ENCODE results near the gene PCDH9.

PCDH9 gene

DNA sequence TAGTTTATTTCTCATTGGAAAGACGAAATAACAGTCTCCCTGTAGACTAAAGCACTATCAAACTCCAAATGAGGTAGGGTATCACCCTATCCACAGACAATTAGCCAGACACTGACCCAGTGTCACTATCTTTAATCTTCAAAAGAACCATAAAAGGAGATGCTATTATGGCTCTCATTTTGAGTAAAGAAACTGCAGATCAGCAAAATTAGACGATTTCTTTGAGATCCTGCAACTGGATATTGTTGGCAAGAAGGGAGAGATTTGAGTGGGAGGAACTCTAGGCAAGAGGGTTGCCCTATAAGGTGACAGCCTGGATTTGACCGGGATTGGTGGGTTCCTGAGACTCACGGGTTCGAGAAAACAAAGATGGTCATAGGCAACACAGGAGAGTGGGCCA lies 71.2 kb downstream of the PCDH9 start:
- no peak for DNase-seq (ENCODE audit: low read depth)

DNA sequence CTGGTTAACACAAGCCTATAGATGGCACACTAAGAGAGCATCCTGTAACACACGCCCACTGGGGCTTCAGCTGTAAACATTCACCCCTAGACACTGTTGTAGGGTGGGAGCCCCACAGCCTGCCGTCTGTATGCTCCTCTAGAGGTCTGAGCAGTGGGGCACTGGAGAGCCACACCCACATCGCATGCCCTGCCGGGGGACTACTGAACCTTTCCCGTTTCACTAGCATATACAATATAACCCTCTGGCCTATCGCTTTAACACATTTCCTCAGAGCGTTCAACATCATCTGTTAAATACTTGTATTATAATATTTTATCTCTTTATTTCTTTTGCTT lies 73.4 kb downstream of the PCDH9 start:
- DNase-seq (ENCODE audit: low read depth), result no peak

DNA sequence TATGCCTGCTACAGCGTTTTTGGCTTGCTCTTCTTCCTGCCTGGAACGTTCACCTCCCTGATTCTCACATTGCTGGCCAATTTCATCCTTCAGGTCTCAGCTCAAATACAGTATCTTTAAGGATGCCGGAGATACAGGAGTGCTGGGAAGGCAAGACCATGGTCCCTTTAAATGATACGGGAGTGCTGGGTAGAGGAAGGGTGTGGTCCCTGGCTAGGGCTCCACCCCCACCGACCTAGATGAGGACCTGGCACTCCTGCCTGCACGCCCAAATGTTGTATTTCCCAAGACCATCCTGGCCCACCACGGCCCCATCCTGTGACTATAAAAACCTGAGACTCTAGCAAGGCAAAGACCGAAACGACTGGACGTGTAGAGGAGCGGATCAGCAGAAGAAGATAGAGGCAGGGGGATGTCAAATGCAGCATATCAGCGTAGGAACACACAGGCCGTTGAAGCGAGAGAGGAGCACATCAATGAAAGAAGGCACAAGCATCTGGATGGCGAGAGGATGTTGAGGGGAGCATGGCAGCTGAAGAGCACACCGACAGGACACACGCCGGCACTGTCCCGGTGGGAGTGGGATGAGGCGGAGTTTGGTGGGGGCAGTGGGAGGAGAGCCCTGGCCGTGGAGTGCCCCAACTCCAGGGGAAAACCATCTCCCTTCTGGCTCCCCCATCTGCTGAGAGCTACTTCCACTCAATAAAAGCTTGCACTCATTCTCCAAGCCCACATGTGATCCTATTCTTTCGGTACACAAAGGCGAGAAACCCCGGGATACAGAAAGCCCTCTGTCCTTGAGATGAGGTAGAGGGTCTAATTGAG lies 74.0 kb downstream of the PCDH9 start:
- no peak for DNase-seq (ENCODE audit: low read depth)

DNA sequence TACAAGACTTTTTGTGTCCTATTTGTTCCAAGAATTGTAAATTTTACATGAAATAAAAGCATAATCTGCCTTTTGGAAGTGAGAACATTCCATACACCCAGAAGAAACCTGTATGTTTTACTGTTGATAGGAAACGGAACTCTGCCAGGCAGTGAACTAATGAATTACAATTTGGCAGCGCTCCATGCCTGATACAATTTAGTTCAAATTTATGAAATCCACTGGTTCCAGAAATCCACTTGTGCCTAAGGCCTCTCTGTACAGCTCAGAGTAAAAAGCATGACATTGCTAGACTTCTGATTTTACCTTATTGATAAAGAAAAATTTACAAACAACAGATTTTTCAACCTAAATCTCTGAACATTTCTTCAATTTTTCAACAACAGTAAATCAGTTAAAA lies 78.1 kb downstream of the PCDH9 start:
- DNase-seq (ENCODE audit: low read depth), result no peak

DNA sequence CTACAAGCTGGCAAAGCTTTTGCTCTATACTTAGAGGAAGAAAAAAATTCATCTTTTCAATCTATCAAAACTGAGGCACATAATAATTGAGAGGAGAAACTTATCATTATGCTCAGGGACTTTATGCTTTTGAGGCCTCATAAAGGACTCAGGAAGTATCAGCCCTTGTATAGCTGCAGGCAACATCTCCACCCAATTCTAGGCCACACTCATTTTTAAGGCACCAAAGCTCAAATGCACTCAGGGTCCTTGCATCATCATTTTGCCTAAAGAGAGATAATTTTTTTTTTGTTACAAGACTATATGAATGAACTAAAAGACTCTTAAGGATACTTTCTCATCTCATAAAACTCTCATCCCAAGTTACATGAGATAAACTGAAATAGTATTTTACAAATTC lies 78.5 kb downstream of the PCDH9 start:
- DNase-seq (ENCODE audit: low read depth), result no peak

DNA sequence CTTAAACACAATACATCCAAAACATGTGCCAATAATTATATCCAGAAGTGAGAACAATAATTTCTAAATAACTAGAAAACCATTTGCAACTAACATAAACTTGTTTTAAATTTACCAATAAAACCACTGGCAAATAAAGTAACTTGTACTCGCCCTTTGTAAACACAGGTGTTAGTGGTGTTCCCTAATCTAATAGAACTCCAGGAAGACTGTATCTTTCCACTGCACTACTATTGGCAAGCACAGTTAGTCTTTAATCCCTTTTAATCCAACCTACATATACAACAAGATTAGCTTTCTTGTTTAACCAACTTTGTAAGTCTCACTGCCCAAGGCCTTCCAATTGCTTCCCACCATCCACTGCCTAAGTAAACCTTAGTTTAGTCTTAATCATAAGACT lies 79.5 kb downstream of the PCDH9 start:
- DNase-seq (ENCODE audit: low read depth), result no peak

DNA sequence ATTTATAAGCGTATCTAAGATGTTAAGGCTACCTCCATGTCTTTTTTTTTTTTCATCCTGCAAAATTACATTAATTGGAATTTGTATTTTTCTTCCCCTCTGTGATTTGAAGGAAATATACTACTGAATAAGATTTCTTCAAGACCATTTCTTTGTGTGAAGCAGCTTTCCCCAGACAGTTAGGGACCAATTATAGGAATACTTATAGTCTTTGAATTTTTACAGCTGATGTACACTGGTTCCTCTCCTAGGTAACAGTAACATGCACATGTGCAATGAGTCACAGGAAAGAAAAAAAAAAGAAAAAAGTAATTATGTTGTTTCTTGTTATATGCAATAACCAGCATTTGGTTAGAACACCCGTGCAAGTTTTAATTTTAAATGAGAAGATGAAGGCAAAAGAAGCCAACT lies 82.0 kb downstream of the PCDH9 start:
- DNase-seq (ENCODE audit: low read depth), result peak; percentile 26

DNA sequence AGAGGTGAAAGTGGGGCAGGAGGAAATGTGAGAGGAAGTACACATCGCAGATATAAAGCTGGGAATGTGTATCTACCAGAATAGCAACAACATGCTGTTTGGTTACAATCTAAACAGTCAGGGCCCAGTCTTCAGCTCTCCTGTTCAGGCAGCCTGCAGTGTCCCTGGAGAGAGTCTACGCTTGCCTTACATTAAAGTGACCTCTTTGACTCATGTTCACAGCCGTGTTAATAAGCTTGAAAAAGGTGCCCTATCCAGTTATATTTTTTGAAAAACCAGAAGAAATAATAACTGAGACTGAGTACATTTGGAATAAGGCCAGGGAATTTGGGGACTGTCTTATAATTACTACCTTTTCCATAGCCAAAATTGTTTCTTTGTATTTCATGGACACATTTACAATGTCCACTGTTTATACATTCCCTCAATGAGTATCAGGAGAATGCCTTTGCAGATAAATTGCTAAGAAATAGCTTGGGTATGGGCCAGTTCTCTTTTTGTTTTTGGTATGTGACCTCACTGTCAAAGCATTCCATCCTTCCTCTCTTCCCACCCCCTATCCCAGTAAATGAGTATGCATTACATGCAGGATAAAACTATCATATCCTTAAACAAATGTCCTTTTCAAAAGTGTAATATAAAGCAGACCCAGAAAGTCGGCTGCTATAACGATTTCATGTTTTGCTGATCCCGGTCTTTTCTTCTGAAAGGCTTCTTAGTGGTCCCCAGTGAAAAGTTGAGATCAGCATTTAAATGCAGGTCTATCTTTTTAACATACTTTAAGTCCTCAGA lies 82.6 kb downstream of the PCDH9 start:
- peak; percentile 63 for DNase-seq (ENCODE audit: low read depth)

DNA sequence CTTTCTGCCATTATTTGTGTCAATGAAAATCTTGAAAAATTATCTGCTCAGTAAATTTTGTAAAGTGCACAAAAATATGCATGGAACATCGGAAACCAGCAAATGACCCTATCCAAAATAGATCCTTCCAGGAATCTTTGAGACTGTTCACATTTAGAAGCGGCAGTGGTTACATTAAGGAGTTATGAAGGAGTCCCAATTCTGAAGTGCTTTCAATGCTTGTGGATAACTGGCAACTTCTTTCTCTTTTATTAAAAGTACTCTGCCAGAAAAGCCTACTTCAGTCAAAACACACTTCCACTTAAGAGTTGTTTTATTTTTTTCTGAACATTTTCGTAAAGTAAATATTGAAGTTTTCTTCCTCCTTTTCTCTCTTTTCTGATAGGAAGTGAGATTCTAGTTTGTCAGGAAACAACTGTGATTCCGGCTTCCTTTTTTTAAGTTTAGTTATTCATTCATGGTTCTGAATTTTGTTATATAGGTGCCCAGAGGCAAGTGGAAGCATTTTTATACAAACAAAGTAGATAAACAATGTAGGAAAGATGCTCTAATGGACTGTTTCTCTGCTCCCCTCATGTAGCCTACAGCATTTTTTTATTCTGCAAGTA lies 83.5 kb downstream of the PCDH9 start:
- DNase-seq (ENCODE audit: low read depth), result no peak

DNA sequence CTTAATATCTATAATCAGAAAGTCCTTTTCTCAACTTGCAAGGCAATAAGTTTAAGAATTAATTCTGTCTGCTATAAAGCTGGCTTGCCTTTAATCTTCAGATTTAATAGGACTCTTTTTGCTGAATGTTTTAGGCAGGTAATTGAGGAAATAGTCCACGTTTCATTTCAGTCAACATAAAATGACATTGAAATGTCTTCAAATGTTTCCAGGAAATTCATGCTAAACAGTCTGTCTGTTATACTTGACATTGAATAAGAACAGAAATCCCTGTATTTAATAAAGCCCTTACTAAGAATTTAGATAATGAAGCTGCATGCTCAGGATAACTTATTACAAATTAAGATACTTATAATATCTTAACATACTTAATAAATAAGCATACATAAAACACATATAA lies 84.2 kb downstream of the PCDH9 start:
- no peak for DNase-seq (ENCODE audit: low read depth)

DNA sequence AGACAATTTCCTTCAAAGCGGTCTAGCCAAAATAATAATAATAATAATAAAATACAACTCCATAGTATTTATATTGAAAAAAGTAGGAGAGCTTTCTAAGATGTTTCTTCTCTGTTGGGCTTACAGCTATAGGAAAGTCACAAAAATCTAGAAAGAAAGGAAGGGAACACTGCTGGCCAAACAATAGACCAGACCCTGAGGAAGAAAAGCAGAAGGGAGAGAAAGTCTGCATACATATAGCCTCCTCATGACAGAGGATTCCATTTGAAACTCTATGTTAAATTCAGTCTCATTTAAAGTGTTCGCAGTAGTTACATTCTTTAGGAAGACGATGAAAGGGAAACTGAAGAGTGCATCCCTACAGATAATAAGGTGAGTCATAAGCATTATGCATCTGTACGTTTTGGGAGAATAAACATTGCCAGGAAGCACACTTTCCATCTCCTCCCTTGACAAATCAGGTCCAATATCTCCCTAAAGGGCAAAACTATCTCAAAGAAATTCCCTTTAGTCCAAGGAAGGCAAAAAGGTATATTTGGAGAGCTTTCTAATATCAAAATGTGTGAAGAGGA lies 86.5 kb downstream of the PCDH9 start:
- no peak for DNase-seq (ENCODE audit: low read depth)

DNA sequence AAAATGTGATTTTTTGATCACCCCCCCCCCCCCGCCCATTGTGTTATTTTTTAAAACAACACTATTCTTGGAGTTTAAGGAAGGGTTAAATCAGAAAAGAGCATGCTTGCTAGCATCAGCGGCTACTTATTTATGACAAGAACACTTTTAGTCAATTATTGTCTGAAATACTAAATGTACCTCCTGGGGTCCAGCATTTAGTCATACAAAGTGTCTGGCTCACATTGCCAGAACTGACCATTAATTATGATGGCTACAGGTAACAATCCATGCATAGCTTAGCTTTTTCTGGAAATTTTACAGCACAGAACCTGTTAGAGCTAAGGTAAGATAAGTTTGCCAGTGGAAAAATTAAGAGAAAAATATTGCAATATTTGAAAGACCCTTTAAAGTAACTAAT lies 90.1 kb downstream of the PCDH9 start:
- no peak for DNase-seq (ENCODE audit: low read depth)

DNA sequence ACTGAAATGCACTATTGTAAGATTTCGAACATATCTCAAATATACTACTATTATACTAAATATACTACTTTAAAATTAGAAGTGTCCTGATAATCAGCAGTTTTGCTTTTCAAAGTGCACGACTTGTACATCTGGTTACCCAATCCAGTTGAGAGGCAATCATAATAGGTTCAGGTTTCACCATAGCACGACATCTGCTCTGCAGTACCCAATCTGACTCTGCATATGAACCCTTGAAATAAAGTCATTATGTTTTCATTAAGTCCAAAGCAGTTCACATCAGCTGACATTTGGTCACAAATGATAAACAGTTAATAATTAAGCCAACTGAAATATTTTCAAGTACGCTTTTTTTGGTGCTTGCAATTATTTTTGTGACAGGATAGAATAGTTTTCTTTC lies 90.6 kb downstream of the PCDH9 start:
- DNase-seq (ENCODE audit: low read depth), result no peak

DNA sequence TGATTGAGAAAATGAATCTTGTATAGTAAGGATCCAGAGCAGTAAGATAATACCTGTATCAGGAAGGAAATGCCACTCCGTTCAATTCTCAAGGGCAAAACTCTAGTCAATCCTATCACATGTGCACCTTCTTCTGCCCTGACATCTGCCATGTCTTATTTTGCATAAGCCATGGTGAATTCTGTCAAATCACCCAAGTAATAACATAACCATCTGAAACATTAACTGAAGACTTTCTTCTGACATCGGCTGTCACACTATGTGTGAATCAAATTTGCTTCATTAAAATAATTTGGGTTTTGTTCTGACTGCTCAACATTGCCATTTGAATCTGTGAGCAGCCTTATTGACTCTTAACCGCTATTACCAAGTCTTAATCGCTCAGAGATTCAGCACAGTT lies 91.2 kb downstream of the PCDH9 start:
- no peak for DNase-seq (ENCODE audit: low read depth)

DNA sequence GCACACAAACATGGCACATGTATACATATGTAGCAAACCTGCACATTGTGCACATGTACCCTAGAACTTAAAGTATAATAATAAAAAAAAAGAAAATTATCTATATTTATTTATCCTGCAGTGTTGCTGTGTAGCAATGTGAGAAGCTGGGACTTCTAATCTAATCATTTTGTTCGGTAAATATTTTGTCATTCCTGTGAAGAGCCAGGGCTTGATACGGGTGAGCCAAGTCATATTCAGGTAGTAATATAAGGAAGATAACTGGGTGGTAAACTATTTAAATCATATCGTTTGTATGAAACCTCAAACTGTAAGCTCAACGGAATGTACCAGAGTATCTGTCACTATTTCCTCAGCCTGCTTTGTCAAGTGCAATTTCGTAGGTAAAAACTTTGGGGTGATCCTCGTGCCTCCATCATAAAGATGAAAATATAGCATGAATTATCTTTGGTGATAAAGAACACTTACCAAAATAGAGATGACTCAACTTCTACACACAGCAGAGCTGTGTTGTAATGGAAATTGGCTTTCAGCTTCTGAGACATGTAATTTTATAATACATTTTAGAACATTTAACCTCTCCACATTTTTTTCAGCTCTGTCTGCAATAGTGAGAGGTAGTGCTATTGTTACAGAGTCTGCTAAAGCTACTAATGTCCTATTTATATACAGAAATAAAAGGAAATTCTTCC lies 92.9 kb downstream of the PCDH9 start:
- no peak for DNase-seq (ENCODE audit: low read depth)

DNA sequence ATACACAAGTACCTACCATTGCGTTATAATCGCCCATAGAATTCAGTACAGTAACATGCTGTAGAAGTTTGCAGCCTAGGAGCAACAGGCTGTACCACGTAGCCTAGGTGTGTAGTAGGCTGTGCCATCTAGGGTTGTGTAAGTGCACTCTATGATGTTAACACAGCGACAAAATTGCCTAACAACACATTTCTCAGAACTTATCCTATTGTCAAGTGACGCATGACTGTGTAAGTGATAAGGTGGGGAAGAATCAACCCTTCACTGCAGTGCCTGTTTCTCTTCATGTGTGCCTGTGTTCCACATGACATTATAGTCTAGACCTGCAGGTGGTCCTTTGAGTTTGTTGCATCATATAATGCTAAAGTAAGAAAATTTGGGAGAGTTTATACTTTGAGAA lies 94.0 kb downstream of the PCDH9 start:
- no peak for DNase-seq (ENCODE audit: low read depth)

DNA sequence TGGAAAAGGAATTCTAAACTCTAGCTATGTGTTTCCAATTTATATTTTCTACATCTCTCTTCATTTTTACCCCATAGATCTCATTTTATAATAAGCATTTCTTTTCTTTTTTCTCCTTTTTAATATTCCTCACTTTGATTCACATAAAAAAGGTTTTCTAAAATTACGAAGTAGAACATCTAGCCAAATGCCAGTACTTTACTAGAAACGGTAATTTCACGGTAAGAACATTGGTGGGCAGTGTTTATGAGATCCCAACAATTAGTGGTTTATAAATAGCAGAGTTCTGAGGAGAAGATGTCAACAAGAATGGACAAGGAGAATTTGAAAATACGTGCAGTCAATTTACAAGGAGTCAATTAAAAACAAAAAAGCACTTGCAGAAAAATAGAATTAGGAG lies 94.8 kb downstream of the PCDH9 start:
- no peak for DNase-seq (ENCODE audit: low read depth)

DNA sequence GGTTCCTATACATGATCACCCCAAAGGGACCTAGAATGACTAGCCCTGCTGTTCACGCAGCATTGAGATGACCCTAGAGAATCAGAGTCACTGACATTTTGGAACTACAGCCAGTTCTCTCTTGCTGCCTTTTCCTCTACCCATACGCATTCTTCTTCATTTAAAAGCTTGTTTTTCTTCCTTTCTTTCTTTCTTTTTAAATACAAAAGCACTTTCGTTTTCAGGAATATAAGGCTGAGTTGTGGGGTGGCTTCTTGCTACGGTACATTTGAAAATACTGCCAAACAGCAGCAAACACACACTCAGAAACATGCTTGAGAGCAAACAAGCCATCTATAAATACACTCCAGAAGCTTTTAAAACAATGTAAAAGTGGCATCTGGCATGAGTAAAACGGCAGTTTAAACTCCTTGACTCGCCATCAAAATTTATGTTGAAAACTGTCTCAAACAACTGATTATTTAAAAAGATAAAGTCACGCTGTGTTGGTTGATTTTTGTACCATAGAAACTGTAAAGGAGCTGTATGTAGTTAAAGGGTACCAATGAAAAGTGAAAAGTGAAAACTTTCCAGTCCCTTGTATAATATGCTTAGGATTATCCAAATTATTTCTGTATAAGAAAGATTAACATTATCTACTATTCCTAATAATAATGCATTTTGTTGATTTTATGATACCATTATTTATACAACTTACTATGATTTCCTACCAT lies 95.6 kb downstream of the PCDH9 start:
- DNase-seq (ENCODE audit: low read depth), result no peak

DNA sequence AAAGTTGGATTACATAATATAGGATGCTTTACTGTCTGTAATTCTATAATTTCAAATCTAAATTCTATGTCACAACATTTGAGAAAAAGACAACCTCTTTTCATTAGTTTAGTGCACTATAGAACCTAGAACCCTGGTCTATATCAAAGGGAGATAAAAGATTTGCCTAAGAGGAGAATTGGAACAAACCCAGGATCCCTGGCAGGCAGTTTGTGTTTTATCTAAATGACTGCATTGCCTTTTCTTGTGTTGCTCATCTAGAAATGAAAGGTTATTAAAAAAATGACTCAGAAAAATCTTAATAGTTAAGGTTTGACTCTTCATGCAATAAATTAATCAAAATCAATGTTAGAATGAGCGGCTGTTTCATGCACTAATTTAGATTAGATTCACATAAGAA lies 96.7 kb downstream of the PCDH9 start:
- DNase-seq (ENCODE audit: low read depth), result no peak

DNA sequence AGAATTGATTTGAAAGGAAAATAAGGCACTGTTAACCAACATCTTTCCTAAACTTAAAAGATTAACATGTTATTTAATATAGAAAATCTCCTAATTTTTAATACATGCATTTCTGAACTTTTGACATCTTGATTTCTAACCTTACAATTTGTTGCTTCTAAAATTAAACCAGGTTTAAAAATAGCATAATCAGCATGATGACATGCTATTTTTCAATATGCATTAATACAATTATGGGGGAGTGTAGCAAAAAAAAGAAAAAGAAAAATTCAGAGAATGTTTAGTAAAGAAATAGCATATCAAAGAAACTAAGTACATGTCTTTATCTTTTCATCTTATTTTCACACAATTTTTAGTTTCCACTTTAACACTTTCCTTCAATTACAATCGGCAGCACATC lies 98.7 kb downstream of the PCDH9 start:
- DNase-seq (ENCODE audit: low read depth), result no peak

DNA sequence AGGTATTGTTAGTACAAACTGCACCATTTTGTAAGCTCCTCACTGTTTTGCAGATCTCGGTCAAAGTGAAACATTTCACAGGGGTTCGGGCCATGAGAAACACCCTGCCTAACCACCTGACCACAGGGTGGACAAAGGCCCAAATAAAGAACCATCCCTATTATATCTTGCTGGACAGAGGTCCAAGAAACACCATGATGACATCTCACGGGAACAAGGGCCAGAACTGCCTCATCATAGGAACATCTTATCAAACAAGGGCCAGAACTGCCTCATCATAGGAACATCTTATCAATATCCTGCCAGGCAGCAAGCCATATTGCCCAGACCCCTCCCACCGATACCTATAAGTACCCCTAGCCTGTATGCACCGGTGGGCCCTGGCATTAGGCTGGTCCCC lies 99.7 kb downstream of the PCDH9 start:
- no peak for DNase-seq (ENCODE audit: low read depth)

DNA sequence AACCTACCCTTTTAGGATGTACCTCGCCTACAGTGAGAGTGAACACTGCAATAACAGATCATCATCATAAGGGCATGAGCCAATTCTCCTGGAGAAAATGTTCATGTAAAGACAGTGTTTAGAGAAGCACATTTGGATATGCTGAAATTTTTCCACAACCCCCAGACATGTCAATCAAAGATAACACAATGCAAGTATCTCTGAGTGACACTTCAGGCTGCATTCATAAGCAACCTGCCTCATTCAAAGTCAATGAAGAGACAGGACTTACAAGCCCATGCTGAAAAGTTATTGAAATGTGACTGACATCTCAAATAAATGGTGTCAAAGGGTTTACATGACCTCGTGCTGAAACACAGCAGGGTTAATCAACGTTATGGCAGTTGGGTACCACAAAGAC lies 102.0 kb downstream of the PCDH9 start:
- DNase-seq (ENCODE audit: low read depth), result no peak
